NCI-H2107 (cell line): ENCODE data around the gene PTGS1.

ENCODE experiments used
- DNase-seq: peaks from one replicate; lab custom pipeline; 2025; lab: John Stamatoyannopoulos, UW

The PTGS1 gene

GRCh38 chr9:122374885-122375420 is 4.1 kb downstream of the PTGS1 start:
- DNase-seq, result no peak

DNA sequence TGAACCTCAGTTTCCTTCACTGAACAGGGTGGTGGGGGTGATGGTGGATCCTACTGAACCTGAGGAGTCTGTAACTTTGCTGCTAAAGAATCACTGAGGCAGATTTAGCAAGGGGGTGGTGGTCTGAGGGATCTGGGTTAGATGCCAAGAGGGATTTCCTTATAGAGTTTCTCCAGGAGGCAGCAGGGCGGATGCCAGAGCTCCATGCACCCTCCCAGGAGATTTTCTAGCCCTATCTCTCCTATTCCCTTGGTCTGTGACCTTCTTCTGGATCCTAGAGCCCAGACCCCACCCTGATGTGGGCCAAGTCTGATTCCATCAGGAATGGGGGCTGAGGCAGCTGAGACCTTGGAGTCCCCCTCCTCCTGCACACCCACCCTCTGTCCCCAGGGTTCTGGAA is 6.0 kb downstream of the PTGS1 start:
- DNase-seq, result no peak

- DNase-seq, result no peak
Measured at GRCh38 chr9:122377241-122378164, 6.7 kb downstream of the PTGS1 start.

DNA sequence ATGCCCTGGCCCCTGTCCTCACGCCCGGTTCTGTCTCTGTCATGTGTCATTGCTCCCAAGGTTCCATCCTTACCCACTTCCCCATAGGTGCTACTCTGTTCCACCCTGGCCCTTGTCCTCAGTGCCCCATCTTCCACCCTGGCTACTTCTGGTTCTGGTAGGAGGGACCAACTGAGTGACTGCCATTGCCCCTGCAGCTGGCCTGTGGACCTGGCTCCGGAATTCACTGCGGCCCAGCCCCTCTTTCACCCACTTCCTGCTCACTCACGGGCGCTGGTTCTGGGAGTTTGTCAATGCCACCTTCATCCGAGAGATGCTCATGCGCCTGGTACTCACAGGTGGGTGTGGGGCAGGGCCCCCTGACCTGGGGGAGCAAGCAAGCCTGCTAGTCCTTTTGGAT is 7.4 kb downstream of the PTGS1 start:
- DNase-seq, result no peak

DNA sequence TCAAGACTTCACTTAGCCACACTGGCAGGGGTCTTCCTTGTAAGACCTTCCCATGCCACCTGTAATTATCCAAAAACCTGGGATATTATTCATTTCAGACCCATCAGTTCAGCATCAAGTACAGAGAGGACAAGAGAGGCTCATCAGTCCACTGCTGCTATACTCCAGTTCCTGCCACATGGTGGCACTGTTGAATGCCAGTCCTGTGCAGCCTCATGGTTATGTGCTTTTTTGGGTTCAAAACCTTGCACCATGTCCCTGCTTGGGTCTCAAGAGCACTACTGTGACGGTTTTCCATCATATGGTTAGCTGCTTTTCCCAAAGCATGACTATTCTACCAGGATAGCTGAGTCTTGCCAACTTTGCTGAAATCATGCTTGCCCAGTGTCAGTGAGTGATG is 8.5 kb downstream of the PTGS1 start:
- no peak for DNase-seq

- no peak for DNase-seq
Measured at GRCh38 chr9:122380293-122380692, 9.5 kb downstream of the PTGS1 start.

GRCh38 chr9:122381206-122381950 is 10.6 kb downstream of the PTGS1 start:
- no peak for DNase-seq

DNA sequence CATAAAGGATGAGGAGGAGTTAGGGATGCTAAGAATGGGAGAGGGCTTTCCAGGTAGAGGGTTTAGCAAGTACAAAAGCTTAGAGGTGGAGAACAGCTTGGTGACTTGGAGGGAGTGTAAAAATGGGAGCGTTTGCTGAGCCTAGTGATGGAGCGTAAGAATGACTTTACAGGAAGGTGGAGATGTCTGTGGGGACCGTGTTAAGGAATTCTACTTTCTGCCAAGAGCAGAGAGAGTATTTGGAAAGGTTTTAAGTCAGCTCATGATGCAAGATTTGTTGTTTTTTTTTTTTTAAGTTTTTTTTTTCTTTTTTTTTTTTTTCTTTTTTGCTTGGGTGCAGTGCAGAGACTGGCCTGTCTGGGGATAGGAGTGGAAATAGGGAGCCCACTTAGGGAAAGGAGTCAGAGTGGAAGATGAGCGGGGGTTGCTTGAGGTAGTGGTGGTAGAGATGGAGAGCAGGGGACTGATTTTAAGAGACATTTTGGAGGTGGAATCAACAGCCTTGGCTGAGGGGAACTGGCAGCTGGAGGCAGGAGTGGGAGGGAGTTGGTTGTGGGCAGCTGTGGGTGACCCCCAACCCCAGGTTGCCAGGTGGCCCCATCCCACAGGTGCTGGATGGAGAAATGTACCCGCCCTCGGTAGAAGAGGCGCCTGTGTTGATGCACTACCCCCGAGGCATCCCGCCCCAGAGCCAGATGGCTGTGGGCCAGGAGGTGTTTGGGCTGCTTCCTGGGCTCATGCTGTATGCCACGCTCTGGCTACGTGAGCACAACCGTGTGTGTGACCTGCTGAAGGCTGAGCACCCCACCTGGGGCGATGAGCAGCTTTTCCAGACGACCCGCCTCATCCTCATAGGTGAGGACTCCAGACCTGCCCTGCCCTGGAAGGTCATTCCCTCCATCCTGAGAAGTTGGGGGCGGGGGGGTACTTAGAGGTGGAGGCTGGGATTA is 12.4 kb downstream of the PTGS1 start:
- DNase-seq, result no peak

GRCh38 chr9:122383992-122384461 is 13.2 kb downstream of the PTGS1 start:
- no peak for DNase-seq

GRCh38 chr9:122386311-122386872 is 15.6 kb downstream of the PTGS1 start:
- DNase-seq, result no peak

GRCh38 chr9:122387536-122387935 is 16.7 kb downstream of the PTGS1 start:
- no peak for DNase-seq

DNA sequence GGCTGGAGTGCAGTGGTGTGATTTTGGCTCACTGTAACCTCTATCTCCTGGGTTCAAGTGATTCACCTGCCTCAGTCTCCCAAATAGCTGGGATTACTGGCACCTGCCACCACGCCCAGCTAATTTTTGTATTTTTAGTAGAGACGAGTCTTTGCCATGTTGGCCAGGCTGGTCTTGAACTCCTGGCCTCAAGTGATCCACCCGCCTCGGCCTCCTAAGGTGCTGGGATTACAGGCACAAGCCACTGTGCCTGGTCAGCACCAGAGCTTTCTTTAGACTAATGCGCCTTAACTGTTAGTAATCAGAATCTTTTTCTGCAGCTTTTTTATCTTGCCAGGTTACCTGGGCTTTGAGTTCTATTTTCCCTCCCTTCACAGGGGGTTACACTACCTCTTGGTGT is 18.4 kb downstream of the PTGS1 start:
- DNase-seq, result no peak

GRCh38 chr9:122389799-122390481 is 19.1 kb downstream of the PTGS1 start:
- no peak for DNase-seq

GRCh38 chr9:122392284-122392683 is 21.5 kb downstream of the PTGS1 start:
- DNase-seq, result no peak

DNA sequence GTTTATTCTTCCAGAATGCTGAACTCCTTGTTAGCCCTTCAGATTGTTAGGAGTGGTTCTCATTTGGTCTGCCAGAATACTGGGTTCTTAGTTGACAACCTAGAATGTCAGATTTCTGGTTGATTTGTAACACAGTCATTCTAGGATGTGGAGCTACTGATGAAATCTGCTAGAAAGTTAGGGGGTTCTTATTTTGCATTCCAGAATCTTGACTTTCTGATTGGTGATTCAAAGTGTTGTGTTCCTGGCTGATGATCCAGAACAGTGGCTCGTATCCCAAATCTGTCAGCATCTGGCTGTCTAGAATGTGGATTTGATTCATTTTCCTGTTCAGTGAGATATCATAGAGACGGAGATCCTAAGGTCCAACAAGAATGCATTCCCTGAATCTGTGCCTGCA is 21.9 kb downstream of the PTGS1 start:
- DNase-seq, result no peak

GRCh38 chr9:122393284-122393983 is 22.6 kb downstream of the PTGS1 start:
- DNase-seq, result no peak

GRCh38 chr9:122394265-122395125 is 23.7 kb downstream of the PTGS1 start:
- DNase-seq, result no peak

GRCh38 chr9:122396614-122397148 is 25.9 kb downstream of the PTGS1 start:
- DNase-seq, result no peak

DNA sequence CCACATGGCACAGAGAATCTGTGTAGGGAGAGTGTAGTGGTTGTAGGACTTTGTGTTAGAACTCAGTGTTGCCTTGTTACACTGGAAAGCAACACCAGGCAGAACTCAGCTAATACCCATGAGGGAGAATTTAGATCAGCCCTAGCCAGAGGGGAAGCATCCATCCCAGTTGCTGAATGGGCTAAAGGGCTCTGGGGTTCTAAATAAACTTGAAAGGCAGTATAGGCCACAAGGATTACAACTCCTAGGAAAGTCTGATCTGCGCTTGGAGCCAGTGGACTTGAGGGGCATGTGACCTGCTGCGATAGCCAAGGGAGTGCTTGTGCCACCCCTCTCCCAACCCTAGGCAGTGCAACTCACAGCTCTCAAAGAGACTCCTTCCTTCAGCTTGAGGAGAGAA is 26.9 kb downstream of the PTGS1 start:
- DNase-seq, result no peak
